ENCODE results near the gene LCN2.

The LCN2 gene

GRCh38 chr9:128115187-128116103 is 33.8 kb upstream of the LCN2 start:
- no peak for DNase-seq (ENCODE audit: low read depth)

GRCh38 chr9:128116104-128117083 is 32.9 kb upstream of the LCN2 start:
- no peak for DNase-seq (ENCODE audit: low read depth)

- DNase-seq (ENCODE audit: low read depth) = peak; percentile 59
Measured at GRCh38 chr9:128117613-128118471, 31.4 kb upstream of the LCN2 start.

GRCh38 chr9:128118472-128118857 is 30.8 kb upstream of the LCN2 start:
- no peak for DNase-seq (ENCODE audit: low read depth)

- DNase-seq (ENCODE audit: low read depth) = no peak
Measured at GRCh38 chr9:128118971-128119665, 30.1 kb upstream of the LCN2 start.

GRCh38 chr9:128120061-128120740 is 29.1 kb upstream of the LCN2 start:
- no peak for DNase-seq (ENCODE audit: low read depth)

GRCh38 chr9:128120741-128121465 is 28.4 kb upstream of the LCN2 start:
- DNase-seq (ENCODE audit: low read depth) = no peak

- no peak for DNase-seq (ENCODE audit: low read depth)
Measured at GRCh38 chr9:128121466-128121810, 27.8 kb upstream of the LCN2 start.

- DNase-seq (ENCODE audit: low read depth) = no peak
Measured at GRCh38 chr9:128121924-128122808, 27.1 kb upstream of the LCN2 start.

- DNase-seq (ENCODE audit: low read depth) = no peak
Measured at GRCh38 chr9:128122809-128123175, 26.5 kb upstream of the LCN2 start.

- DNase-seq (ENCODE audit: low read depth) = no peak
Measured at GRCh38 chr9:128123451-128124080, 25.7 kb upstream of the LCN2 start.

- DNase-seq (ENCODE audit: low read depth) = no peak
Measured at GRCh38 chr9:128124451-128124850, 24.8 kb upstream of the LCN2 start.

GRCh38 chr9:128124873-128125579 is 24.2 kb upstream of the LCN2 start:
- DNase-seq (ENCODE audit: low read depth) = no peak

- no peak for DNase-seq (ENCODE audit: low read depth)
Measured at GRCh38 chr9:128125580-128126354, 23.5 kb upstream of the LCN2 start.

GRCh38 chr9:128127568-128127989 is 21.7 kb upstream of the LCN2 start, which contains the start of gene PTGES2:
Gene PTGES2, minus strand, starts transcription at chr9:128127729. Its CDS starts 12 bp downstream, at chr9:128127717.
- peak; percentile 67 for DNase-seq (ENCODE audit: low read depth)

- peak; percentile 81 for DNase-seq (ENCODE audit: low read depth)
Measured at GRCh38 chr9:128127990-128128835, 21.0 kb upstream of the LCN2 start.

Measured in GM04504 (cell line).